Stimulated activated CD4-positive, alpha-beta T cell treated with anti-CD3 and anti-CD28 coated beads, TNF-alpha, amount 100 ng/mL, for 24 hours (primary cell): ENCODE results near the gene KBTBD4.
"Not testable (repeated sequence)": the region's sequence is repeated elsewhere in the genome, so short reads cannot be mapped to it uniquely, and the experiment has no call there.

Source experiments
- DNase-seq, 3 experiments: peaks; one replicate each; pipeline ENCODE4 v3.0.0-alpha.2; 2020; ENCODE audit warnings: low read depth in 3 of 3

KBTBD4 gene

GRCh38 chr11:47526032-47526431 is 52.7 kb downstream of the KBTBD4 start:
- not testable (repeated sequence) for DNase-seq

GRCh38 chr11:47524291-47524874 is 54.4 kb downstream of the KBTBD4 start:
- no peak for DNase-seq

GRCh38 chr11:47523490-47524225 is 55.1 kb downstream of the KBTBD4 start:
- DNase-seq = no peak
